HFF-Myc (cell line): ENCODE results near the gene NAA10.

ENCODE experiments used
- DNase-seq: peaks from one replicate; pipeline ENCODE4 v3.0.0-alpha.2; 2011; ENCODE audit warnings: low read depth; ENCODE audit errors: extremely low read depth
- H3K4me3 ChIP-seq: replicated peaks from 2 replicates; pipeline ENCODE4 v1.5.1; 2011; ENCODE audit warnings: low read depth, mild to moderate bottlenecking, control low read depth, low read length
- TF ChIP-seq, protein P1 (sequence below): IDR thresholded peaks from 2 replicates; pipeline ENCODE4 v1.5.1; 2012; ENCODE audit warnings: mild to moderate bottlenecking, low read depth, low read length, control low read depth; ENCODE audit errors: missing control alignments

Gene NAA10

DNA sequence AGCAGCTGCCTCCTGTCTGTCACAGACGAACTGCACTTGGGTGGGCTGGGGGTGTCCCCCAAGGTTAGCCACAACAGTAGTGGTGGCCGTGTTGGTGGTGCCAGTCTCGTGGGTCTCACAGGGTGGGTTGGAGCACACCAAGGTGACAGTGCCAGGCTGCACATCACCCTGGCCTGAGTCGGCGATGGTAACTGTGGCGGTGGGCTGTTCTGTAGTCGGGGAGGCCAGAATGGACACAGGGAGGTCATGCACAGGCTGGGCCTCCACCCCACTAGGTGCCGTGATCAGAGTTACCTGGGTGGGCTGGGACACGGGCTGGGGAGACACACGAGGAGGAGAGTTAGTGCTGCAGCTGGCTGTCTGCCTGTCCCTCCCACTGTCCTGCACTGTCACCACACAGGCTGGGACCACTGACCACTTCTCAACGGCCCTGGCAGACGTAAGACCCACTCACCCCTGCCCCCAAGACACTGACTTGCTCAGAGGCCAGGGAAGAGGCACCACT, 20.4 kb upstream of the NAA10 start:
- DNase-seq: no peak
- TF ChIP-seq, protein P1, sequence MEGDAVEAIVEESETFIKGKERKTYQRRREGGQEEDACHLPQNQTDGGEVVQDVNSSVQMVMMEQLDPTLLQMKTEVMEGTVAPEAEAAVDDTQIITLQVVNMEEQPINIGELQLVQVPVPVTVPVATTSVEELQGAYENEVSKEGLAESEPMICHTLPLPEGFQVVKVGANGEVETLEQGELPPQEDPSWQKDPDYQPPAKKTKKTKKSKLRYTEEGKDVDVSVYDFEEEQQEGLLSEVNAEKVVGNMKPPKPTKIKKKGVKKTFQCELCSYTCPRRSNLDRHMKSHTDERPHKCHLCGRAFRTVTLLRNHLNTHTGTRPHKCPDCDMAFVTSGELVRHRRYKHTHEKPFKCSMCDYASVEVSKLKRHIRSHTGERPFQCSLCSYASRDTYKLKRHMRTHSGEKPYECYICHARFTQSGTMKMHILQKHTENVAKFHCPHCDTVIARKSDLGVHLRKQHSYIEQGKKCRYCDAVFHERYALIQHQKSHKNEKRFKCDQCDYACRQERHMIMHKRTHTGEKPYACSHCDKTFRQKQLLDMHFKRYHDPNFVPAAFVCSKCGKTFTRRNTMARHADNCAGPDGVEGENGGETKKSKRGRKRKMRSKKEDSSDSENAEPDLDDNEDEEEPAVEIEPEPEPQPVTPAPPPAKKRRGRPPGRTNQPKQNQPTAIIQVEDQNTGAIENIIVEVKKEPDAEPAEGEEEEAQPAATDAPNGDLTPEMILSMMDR: no peak
- H3K4me3 ChIP-seq: no peak overlapping the region

DNA sequence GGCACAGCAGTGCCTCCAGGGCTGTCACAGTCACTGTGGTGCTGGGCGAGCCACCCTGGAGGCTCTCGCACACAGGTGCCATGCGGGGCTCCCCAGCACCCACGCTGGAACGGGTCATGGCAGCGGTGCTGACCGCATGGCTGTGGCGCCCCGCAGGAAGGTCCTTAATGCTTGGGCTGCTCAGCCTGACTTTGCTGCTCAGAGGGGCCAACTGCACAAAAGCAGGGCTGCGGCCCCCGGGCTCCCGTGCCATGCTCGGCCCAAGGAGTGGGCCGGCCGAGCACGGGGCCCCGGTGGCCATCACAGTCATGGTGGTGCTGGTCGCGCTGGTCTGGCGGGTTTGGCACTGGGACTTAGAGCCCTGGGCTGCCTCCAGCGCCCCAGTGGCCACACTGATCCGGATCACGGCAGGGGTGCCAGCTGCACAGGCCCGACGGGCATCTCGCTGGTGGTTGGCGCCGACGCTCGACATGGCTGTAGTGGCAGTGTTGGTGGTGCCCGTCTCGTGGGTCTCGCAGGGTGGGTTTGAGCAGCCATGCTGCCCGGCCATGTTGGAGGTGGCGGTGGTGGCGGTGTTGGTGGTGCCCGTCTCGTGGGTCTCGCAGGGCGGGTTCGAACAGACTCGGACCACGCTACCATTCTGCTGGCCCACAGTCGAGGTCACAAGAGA, 19.9 kb upstream of the NAA10 start:
- TF ChIP-seq, protein P1: no peak
- no peak overlapping the region for H3K4me3 ChIP-seq
- DNase-seq: no peak

DNA sequence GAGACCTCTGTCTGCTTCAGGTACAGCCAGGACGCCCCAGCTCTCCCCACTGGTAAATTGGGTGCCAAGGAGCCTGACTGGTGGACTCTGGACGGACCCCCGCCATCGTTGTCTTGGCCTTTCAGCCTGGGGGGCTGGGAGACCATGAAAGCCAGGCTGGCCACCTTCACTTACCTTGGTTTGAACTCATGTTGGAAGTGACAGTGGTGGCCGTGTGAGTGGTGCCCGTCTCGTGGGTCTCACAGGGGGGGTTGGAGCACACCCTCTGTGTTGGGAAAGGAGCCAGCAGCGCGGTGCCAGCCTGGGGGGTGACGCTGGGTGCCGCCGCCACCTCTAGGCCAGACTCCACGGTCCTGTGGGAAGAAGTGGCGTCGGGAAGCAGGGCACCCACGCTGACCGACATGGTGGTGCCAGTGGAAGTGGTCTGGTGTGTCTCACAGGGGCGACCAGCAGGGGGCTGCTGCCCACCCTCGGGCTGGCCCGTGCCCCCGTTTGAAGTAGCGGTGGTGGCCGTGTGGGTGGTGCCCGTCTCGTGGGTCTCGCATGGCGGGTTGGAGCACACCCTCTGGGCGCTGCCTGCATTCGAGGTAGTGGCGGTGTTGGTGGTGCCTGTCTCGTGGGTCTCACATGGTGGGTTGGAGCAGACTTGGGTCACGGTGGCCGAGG, 19.2 kb upstream of the NAA10 start:
- TF ChIP-seq, protein P1: no peak
- no peak overlapping the region for H3K4me3 ChIP-seq
- no peak for DNase-seq

DNA sequence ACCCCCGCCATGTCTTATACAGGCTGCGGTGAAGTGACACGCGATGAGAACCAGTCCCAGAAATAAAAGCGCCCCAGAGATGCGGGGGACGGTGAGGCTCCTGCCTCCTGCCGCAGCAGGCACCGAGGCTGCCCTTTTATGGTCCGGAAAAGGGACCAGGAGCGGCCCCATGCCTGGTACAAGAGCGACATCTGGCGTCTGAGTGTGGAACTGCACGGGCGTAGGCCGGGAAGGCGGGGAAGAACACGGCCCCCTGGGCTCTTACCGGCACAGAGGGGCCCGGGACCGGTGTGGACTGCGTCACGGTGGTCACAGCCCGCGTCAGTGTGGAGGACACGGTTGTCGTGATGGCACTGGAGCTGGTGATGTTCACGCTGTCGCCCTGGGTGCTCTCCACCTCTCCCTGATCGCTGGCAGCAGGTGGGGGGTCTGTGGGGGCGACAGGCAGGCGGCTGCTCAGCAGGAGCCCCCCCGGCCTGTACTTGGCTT, 18.5 kb upstream of the NAA10 start:
- no peak for DNase-seq
- TF ChIP-seq, protein P1: peak; percentile 82
- H3K4me3 ChIP-seq: no peak overlapping the region

DNA sequence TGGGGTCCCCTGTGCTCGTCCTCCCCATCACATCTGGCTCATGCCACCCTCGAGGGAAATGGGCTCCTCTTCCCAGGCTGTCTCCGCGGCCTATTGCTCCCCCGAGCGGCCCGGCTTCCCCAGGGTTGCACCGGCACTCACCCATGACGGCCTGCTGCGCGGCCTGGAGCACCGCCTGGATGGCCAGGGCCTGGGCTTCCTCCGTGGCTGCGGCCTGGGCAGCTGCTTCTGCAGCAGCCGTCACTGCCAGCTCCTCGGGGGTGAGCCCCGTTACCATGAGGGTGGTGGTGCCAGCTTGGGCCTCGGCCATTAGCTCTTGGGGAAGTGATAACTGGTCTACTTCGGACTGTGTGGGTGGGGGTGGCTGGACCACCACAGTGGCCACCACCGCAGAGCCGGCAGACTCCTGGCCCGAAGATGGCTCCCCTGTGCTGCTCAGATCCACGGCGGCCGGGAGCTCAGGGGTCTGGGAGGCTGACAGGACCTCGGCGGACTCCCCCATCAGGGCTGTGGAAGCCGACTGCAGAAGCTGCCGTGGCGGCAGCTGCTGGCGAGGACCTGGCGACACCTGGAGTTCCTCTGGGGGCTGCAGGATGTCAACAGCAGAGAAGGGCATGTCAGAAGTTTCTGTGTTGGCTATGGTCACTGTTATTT, 17.7 kb upstream of the NAA10 start:
- no peak overlapping the region for H3K4me3 ChIP-seq
- TF ChIP-seq, protein P1: no peak
- DNase-seq: no peak

DNA sequence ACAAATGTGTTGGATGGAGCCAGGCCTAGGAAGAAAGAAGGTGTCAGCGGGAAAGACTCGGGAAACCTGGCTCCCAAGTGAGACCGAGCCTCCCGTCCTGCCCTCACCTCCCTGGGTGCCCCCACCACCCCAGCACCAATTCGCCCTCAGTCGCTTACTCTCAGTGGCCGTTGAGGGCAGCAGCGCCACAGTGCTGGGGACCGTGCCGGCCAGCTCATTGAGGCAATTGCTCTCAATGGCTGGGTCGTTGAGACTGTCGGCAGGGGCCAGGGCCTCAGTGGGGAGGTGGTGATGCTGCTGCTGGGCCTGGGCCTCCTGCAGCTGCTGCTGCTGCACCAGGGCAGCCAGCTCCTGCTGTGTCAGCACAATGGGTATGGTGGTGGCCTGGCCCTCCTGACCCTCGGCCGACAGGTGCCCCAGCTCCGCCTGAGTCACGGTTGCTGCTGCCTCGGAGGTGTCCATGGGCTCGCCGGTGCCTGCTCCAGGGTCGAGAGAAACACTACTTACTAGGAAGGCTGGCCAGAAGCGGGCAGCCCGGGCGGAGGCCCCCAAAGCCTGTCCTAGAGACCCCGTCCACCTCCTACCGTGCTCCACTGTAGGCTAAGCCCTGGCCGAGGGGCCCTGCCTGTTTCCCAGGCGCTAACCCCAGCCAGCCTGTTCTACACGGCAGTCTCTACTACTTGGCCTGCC, 17.0 kb upstream of the NAA10 start:
- H3K4me3 ChIP-seq: no peak overlapping the region
- DNase-seq: no peak
- TF ChIP-seq, protein P1: no peak
